Activated CD4-positive, alpha-beta memory T cell treated with anti-CD3 and anti-CD28 coated beads for 36 hours (primary cell): Measurements from ENCODE around the gene ADSS1. TPM values are rescaled to one million over a fixed set of nuclear protein-coding genes. Genes with fewer than 3 reads are reported as not detected.

Experiments
- CTCF ChIA-PET: fragments of 350-600 bp; sonication (Branson Sonifier 250); formaldehyde crosslinking; loops from one replicate; lab custom pipeline; 2021; ENCODE audit warnings: antibody characterized with exemption, inconsistent platforms; lab: Charles Lee
- POLR2A ChIA-PET: fragments of 350-600 bp; sonication (Branson Sonifier 250); formaldehyde crosslinking; loops from one replicate; lab custom pipeline; 2021; ENCODE audit warnings: antibody characterized with exemption; lab: Charles Lee
- DNase-seq: peaks from one replicate; pipeline ENCODE4 v3.0.0-alpha.2; 2020
- H3K27ac Mint-ChIP-seq: one replicate; pipeline ENCODE4 v1.8.0; 2021; ENCODE audit warnings: mixed read lengths
- H3K27me3 Mint-ChIP-seq: one replicate; pipeline ENCODE4 v1.8.0; 2021; ENCODE audit warnings: mixed read lengths
- H3K36me3 Mint-ChIP-seq: one replicate; pipeline ENCODE4 v1.8.0; 2021; ENCODE audit warnings: mixed read lengths
- H3K4me1 Mint-ChIP-seq: one replicate; pipeline ENCODE4 v1.8.0; 2021; ENCODE audit warnings: low read depth, mixed read lengths
- H3K4me3 Mint-ChIP-seq: one replicate; pipeline ENCODE4 v1.8.0; 2021; ENCODE audit warnings: mild to moderate bottlenecking, mixed read lengths
- H3K9me3 Mint-ChIP-seq: one replicate; pipeline ENCODE4 v1.8.0; 2021; ENCODE audit warnings: mixed read lengths
- intact Hi-C: fragments of 100-400 bp; cut with micrococcal nuclease; formaldehyde crosslinking; loops from one replicate; pipeline ENCODE4 v1.15.1; 2023
- total RNA-seq, 2 experiments: library from RNA; stranded (reverse); gene quantifications; one replicate each; pipeline ENCODE4 v1.2.3, GENCODE V29; 2021

The ADSS1 gene
- total RNA-seq, 2 experiments from 2014 or later: 2.3 to 3.3 TPM

- H3K27ac Mint-ChIP-seq: no peak overlapping the region
- CTCF ChIA-PET: interaction anchor here (0.9 to 7.5 kb wide), 8 partner anchors 9 to 56 kb away, joined by 3 to 99 read pairs (median 4); partner anchors contain the start of genes ADSS1 and ZBTB42
- no peaks in the 10 kb centered on the region for H3K27me3 Mint-ChIP-seq
- H3K9me3 Mint-ChIP-seq: peaks cover 4% of the 10 kb centered on the region
- no peaks in the 10 kb centered on the region for H3K4me1 Mint-ChIP-seq
- no peak overlapping the region for H3K4me3 Mint-ChIP-seq
- POLR2A ChIA-PET: interaction anchor here (1.5 kb wide), 1 partner anchor 24 kb away, joined by 3 read pairs; no protein-coding TSS in a partner anchor
- H3K36me3 Mint-ChIP-seq: peaks cover 29% of the 10 kb centered on the region
- DNase-seq: no peak
- intact Hi-C loops: no loop called here
Measured at GRCh38 chr14:104770072-104770579, 46.1 kb downstream of the ADSS1 start.

- no peak overlapping the region for H3K4me3 Mint-ChIP-seq
- H3K9me3 Mint-ChIP-seq: peaks cover 4% of the 10 kb centered on the region
- H3K4me1 Mint-ChIP-seq: no peaks in the 10 kb centered on the region
- CTCF ChIA-PET: interaction anchor here (0.7 to 7.5 kb wide), 13 partner anchors 9 to 1556 kb away, joined by 3 to 99 read pairs (median 3); partner anchors contain the start of genes ADSS1, SIVA1 and ZBTB42
- no peaks in the 10 kb centered on the region for H3K27me3 Mint-ChIP-seq
- peaks cover 29% of the 10 kb centered on the region for H3K36me3 Mint-ChIP-seq
- DNase-seq: peak; percentile 35
- intact Hi-C loops: no loop called here
- H3K27ac Mint-ChIP-seq: peak overlapping the region; percentile 13
- POLR2A ChIA-PET: interaction anchor here (1.5 kb wide), 1 partner anchor 23 kb away, joined by 3 read pairs; no protein-coding TSS in a partner anchor
Measured at GRCh38 chr14:104770851-104771272, 46.8 kb downstream of the ADSS1 start.

DNA sequence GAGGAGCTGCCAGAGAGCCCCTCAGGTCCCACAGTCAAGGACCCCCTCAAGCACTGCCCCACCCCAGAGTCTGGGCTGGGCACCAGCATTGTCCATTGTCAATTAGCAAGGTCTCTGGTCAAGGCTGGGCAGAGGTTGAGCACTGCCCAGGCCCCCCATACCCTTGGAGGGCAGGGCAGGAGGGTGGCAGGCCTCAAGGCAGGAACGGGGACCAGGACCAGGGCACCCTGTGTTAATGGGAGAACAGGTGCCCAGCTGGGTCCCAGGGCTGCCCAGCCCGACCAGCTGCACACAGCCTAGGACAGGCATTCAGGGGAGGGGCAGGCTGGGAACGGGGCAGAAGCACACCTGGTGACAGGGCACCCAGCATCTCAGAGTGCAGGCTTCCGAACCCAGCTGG, 47.3 kb downstream of the ADSS1 start:
- no peak overlapping the region for H3K4me3 Mint-ChIP-seq
- no peaks in the 10 kb centered on the region for H3K4me1 Mint-ChIP-seq
- CTCF ChIA-PET: interaction anchor here (0.7 to 7.5 kb wide), 11 partner anchors 8 to 1557 kb away, joined by 3 to 99 read pairs (median 3); partner anchors contain the start of genes SIVA1 and ZBTB42
- H3K27ac Mint-ChIP-seq: no peak overlapping the region
- DNase-seq: no peak
- POLR2A ChIA-PET: no interaction called here
- no peaks in the 10 kb centered on the region for H3K27me3 Mint-ChIP-seq
- H3K9me3 Mint-ChIP-seq: peaks cover 4% of the 10 kb centered on the region
- intact Hi-C loops: no loop called here
- H3K36me3 Mint-ChIP-seq: peaks cover 33% of the 10 kb centered on the region

DNA sequence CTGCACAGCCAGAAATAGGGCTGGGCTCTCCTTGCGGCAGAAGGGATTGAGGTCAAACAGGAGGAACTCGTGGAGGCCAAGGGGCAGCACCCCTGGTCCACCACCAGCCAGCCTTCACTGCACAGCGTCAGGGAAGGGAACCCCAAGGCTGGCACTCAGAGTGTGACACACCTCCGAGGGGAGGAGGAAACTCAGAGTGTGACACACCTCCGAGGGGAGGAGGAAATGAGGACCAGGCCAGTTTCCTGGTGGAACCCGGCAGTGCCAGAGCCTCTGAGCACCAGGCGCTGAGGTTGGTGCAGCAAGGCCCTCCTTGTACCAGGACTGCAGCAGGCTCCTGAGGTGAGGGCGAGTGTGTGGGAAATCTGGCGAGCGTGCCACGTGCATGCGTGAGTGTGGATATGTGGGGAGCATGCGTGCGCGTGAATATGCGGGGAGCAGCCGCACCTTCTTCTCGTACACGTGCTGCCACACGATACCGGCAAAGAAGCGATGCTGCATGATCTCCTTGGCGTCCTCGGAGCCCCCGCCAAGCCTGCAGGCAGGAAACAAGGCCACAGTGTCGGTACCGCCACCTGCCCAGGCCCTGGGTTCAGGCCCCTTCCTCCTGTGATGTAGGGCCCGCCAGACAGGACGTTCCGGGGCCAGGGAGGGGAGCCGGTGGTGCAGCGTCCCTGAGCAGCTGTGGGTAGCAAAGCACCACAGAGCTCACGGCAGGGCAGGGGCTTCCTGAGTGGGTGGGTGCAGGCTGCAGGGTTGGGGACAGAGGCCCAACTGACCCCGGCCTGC, 48.1 kb downstream of the ADSS1 start:
- CTCF ChIA-PET: interaction anchor here (1.0 to 7.5 kb wide), 3 partner anchors 14 to 54 kb away, joined by 3 to 99 read pairs (median 4); no protein-coding TSS in a partner anchor
- POLR2A ChIA-PET: no interaction called here
- peaks cover 4% of the 10 kb centered on the region for H3K9me3 Mint-ChIP-seq
- intact Hi-C loops: no loop called here
- H3K36me3 Mint-ChIP-seq: peaks cover 36% of the 10 kb centered on the region
- no peaks in the 10 kb centered on the region for H3K27me3 Mint-ChIP-seq
- no peak for DNase-seq
- no peak overlapping the region for H3K27ac Mint-ChIP-seq
- no peaks in the 10 kb centered on the region for H3K4me1 Mint-ChIP-seq
- no peak overlapping the region for H3K4me3 Mint-ChIP-seq

GRCh38 chr14:104772707-104773504, 48.9 kb downstream of the ADSS1 start:
- CTCF ChIA-PET: interaction anchor here (1.0 kb wide), 1 partner anchor 54 kb away, joined by 4 read pairs; no protein-coding TSS in a partner anchor
- H3K9me3 Mint-ChIP-seq: peaks cover 4% of the 10 kb centered on the region
- no peak overlapping the region for H3K27ac Mint-ChIP-seq
- no peak for DNase-seq
- H3K4me3 Mint-ChIP-seq: no peak overlapping the region
- intact Hi-C loops: no loop called here
- no peaks in the 10 kb centered on the region for H3K27me3 Mint-ChIP-seq
- H3K4me1 Mint-ChIP-seq: no peaks in the 10 kb centered on the region
- H3K36me3 Mint-ChIP-seq: peaks cover 36% of the 10 kb centered on the region
- POLR2A ChIA-PET: no interaction called here

GRCh38 chr14:104773505-104774452, 49.8 kb downstream of the ADSS1 start:
- no peak overlapping the region for H3K4me3 Mint-ChIP-seq
- no peak for DNase-seq
- H3K9me3 Mint-ChIP-seq: peaks cover 4% of the 10 kb centered on the region
- H3K27me3 Mint-ChIP-seq: no peaks in the 10 kb centered on the region
- H3K4me1 Mint-ChIP-seq: no peaks in the 10 kb centered on the region
- intact Hi-C loops: no loop called here
- H3K27ac Mint-ChIP-seq: no peak overlapping the region
- POLR2A ChIA-PET: no interaction called here
- CTCF ChIA-PET: interaction anchor here (0.8 kb wide), 1 partner anchor 52 kb away, joined by 3 read pairs; no protein-coding TSS in a partner anchor
- peaks cover 36% of the 10 kb centered on the region for H3K36me3 Mint-ChIP-seq

DNA sequence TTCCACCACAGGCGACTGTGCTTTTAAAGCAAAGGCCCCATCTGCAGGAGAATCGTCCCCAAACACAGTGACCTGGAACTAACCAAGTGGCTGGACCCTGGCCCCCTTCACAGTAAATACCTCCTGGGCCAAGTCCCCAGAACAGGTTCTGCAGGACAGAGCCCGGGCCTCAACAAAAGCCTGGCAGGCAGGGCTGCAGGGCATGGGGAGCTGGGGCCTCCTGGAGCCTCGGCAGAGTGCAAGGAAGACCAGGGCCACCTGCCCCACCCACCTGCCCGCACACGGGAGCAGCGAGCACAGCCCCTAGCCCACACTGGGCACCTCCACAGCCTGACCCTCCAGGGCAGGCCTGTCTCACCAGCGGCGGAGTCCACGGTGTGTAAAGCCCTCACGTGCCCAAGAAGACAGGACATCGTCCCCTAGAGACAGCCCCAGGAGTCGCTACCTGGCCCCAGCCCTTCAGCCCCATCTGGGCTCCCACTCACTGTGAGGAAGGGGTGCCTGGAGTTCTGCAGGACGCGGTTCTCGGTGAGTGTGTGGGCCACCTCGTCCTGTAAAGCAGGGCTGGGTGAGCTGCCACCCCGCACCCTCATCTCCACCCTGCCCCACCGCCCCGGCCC, 50.5 kb downstream of the ADSS1 start:
- no peak for DNase-seq
- Mint-ChIP-seq H3K4me3 (no peak overlapping the region), H3K27ac (no peak overlapping the region), H3K9me3 (peaks cover 4% of the 10 kb centered on the region), H3K27me3 (no peaks in the 10 kb centered on the region), H3K36me3 (peaks cover 36% of the 10 kb centered on the region), H3K4me1 (no peaks in the 10 kb centered on the region)
- intact Hi-C loops: no loop called here
- POLR2A ChIA-PET: no interaction called here
- CTCF ChIA-PET: interaction anchor here (0.8 kb wide), 1 partner anchor 51 kb away, joined by 3 read pairs; no protein-coding TSS in a partner anchor

DNA sequence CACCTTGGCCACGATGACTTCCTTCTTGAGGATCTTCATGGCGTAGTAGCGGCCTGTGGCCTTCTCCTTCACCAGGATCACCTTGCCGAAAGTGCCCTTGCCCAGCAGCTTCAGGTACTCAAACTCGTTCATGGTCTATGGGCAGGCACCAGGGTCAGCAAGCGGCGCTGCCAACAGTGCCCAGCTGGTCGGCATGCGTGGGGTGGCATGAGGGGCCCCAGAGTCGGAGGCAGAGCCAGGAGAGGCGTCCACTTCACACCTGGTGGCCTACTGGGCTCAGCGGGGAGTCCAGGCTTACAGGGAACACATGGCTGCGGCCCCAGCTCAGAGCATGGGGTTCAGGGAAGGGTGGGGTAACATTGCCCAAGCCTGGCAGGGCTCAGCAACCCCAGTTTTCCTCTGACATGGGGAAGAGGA, 51.1 kb downstream of the ADSS1 start:
- Mint-ChIP-seq H3K9me3 (peaks cover 4% of the 10 kb centered on the region), H3K27me3 (no peaks in the 10 kb centered on the region), H3K4me1 (no peaks in the 10 kb centered on the region), H3K27ac (no peak overlapping the region), H3K4me3 (no peak overlapping the region), H3K36me3 (peaks cover 31% of the 10 kb centered on the region)
- ChIA-PET POLR2A (no interaction called here), CTCF (no interaction called here)
- no peak for DNase-seq
- intact Hi-C loops: no loop called here

DNA sequence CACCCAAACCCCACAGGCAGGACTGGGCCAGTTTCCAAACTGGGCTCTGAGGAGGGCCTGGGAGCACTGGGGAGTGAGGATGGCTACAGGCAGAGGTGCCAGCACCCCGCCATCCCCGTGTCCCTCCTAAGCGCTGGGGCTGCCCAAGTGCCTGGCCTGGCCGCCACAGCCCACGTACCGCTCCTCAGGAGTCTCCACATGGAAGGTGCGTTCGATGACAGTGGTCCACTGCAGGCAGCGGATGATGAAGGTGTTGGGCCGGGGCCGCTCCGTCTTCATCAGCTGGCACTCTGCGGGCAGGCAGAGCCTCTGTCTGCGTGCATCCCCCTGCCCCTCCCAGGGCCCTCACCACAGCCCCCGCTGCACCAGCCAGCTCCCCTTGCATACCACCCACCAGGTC, 52.5 kb downstream of the ADSS1 start:
- Mint-ChIP-seq H3K9me3 (no peaks in the 10 kb centered on the region), H3K36me3 (peaks cover 19% of the 10 kb centered on the region), H3K27ac (no peak overlapping the region), H3K4me3 (no peak overlapping the region), H3K27me3 (no peaks in the 10 kb centered on the region), H3K4me1 (no peaks in the 10 kb centered on the region)
- ChIA-PET POLR2A (no interaction called here), CTCF (no interaction called here)
- intact Hi-C loops: no loop called here
- no peak for DNase-seq

GRCh38 chr14:104776961-104777807, 53.2 kb downstream of the ADSS1 start:
- POLR2A ChIA-PET: no interaction called here
- CTCF ChIA-PET: interaction anchor here (1.0 kb wide), 1 partner anchor 48 kb away, joined by 3 read pairs; no protein-coding TSS in a partner anchor
- no peak overlapping the region for H3K4me3 Mint-ChIP-seq
- H3K9me3 Mint-ChIP-seq: no peaks in the 10 kb centered on the region
- H3K27me3 Mint-ChIP-seq: no peaks in the 10 kb centered on the region
- H3K27ac Mint-ChIP-seq: no peak overlapping the region
- peaks cover 12% of the 10 kb centered on the region for H3K36me3 Mint-ChIP-seq
- no peak for DNase-seq
- H3K4me1 Mint-ChIP-seq: no peaks in the 10 kb centered on the region
- intact Hi-C loops: no loop called here
